CD4-positive, alpha-beta T cell treated with Interleukin-4 for 1 hour (primary cell): ENCODE measurements around the gene MED13L.

Experiments used
- DNase-seq, 2 donors: peaks; one replicate each; pipeline ENCODE4 v3.0.0-alpha.2; 2020 to 2022

MED13L gene

DNA sequence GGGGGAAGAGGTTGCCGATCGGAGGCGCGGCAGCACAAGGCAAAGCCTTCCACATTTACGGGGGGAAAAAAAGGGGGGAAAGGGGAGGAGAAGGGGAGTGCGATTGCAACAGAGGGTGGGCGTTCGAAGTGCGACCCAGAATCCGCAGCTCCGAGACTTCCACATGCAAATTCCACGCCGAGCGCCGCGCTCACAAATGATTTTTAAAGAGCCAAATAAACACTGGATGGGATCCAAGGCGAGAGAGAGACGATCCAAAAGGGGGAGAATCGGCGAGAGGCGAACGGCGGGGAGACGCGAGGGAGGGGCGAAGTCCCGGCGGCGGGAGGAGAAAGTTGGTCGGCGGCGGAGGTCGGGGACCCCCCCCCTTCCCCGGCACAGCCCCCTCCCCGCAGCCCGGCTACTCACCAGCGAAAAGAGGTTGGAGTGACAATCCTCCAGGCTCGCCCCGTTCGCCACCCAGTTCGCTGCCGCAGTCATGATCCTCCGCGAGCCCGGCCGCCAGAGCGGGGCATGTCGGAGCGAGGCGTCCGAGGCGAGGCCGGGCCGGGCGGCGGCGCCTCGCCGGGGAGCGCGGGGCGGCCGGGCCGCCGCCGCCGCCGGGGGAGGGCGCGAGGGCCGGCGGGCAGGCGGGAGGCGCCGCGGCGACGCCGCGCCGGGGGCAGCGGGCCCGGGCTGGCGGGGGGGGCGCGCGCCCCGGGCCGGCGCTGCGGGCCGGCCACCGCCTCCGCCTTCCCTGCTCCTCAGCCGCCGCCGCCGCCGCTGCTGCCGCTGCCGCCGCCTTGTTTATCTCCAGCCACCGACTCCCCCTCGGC, 634 bp downstream of the MED13L start:
- DNase-seq = peak; percentile 59 to 64

DNA sequence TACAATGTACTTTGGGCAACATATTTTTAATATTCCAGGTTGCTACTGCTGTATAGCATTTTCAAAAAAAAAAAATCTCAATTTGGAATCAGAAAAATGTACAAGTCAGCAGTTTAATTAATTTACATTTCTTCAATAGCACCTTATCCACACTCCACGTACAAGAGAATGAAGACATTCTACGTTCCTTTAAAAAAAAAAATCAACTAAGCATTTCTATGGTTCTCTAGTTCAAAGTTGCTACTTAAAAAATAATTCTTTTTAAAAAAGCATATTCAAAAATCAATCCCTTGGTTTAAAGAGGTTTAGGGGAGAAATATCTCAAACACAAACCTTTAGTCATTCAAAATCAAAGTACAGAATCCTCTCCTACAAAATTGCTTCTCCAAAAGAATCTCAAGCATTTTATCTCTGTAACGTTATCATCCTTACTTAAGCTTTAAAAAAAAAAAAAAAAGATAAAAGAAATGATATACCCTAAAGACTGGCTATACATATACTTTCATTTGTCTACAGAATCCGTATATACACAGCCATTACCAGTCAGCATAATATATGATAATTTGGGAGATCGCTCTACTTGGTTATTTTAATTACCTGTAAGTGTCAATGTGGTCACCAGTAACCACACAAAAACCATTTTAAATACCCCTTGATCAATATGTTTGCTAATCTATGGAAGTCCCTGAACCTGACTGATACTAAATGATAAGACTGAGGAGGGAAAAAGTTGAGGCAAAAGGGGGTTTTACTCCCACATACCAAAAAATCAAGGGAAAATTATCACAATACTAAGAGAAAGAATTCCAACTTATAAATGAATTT, 2.7 kb downstream of the MED13L start:
- no peak for DNase-seq

DNA sequence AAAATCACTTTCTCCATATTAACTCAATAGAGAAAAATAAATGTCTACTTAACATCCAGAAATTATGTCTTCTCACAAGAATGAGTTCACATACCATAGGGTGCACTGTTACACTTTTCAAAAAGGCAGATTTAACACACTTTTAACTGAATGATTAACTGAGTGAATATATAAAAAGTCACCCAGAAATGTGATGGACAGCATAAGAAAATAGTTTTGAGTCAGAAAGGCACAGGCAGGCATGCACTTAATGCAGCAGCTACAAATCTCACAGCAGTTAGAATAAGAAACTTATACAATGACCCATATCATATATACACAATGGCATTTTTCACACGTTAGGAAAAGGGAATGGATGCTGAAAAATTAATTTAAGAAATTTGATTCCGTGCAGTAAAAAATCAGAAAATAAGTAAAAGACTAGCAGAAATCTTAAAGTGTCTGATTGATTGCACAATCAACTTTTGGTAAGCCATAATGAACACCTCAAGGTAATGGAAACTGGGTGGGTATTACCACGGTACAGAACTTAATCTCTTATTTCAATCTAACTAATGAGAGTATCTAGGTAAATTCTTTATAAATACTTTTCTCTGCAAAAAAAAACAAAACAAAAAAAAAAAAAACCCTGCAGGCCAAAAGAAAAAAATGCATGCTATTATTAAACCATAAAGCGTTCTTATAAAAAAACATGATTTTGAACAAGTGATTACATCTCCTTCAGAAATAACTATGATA, 3.5 kb downstream of the MED13L start:
- no peak for DNase-seq

DNA sequence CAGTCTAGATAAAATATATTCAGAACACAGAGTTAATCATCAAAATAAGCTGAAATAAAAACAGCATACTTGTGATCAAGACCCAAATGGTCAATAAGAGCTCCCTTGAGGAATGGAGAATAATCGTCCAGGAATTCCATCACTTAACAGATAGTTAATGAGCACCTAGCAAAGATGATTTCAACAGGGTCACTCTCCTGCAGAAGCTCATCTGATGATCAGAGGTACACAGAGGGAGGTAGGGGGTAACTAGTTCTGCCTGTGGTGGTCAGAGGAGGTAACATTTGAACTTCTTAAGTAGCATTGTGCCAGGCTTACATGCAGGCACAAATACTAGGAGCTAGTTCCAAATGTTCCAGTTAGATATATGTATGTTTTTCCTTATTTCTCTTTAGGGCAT, 9.5 kb downstream of the MED13L start:
- DNase-seq = no peak

DNA sequence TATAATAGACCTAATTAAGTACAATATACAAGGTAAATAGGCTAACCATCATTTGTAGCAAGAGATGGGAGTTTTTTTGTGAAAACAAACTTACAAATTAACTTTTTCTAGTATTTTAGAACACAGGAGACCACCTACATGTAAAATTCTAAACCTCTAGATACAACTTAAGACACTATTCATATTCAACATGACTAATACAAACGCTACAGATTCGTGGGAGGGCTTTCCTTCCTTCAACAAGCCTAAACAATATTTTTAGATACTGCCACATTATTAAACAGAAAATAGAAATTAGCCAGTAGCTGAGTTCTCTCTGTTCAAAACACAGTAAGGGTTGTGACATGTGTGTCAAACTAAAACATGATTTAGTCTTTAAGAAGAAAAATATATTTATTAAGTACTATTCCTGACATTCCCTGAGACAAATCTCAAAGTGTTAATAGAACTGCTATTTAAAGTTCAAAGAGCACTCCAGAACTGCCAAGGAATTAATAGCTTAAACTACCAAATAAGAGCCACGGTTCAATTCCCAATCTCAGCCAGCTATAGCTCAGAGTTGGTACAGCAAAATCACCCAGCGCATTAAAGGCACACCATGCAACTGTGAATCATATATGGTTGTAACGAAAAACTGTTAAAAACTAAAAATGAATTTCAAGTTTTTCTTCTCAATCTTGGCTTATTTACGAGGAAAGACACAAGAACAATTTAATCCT, 10.7 kb downstream of the MED13L start:
- no peak for DNase-seq

DNA sequence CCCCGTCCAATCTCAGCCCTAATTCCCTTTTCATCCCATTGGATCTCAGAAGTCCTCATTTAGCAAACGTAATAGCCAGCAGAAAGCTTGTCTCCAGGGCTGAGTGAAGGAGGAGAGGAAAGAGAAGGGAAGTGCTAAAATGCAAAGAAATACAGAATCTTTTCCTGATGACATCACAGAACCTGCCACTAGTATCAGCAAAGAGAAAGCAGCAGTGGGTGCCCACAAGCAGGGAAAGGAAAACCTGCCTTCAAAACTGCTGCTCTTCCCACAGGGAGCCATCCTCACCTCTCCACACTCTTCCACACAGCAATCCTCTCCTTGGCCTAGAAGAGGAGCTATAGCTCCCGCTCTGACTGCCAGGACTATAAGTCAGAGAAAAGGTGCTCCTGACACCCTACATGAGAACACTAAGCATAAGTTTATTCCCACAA, 11.3 kb downstream of the MED13L start:
- DNase-seq = no peak

DNA sequence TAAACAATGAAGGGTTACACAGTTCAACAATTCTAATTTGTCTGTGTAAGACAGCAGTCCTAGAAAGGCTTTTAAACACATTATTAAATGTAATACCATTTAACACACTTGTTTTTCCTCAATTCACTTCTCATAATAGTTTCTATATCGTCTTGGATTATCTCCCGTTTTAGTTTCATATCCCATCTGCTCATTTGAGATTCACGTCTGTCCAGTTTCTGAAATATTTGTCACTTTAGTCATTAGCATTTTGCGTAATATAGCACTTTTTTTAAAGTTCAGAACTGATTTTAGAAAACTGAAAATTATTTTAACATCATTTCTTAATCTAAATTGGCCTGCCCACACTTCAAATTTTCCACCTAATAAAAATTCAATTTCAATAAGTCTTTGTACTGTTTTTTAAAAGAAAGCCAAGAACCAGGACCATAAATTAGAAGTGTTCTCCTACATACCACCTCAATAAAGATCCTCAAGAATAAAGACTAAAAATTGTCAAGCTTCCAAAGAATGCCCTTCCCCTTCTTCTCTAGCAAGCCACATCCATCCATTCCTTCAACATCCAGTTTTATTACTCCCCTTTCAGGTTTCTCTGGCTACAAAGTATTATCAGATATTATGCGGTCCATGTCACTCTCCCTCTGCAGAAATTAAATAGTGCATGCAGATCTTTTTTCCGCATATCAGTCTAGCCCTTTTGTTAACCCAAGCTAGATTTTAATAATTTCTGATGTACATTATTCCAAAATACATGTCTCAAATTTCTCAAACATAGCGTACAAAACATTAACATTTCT, 11.9 kb downstream of the MED13L start:
- DNase-seq = no peak

DNA sequence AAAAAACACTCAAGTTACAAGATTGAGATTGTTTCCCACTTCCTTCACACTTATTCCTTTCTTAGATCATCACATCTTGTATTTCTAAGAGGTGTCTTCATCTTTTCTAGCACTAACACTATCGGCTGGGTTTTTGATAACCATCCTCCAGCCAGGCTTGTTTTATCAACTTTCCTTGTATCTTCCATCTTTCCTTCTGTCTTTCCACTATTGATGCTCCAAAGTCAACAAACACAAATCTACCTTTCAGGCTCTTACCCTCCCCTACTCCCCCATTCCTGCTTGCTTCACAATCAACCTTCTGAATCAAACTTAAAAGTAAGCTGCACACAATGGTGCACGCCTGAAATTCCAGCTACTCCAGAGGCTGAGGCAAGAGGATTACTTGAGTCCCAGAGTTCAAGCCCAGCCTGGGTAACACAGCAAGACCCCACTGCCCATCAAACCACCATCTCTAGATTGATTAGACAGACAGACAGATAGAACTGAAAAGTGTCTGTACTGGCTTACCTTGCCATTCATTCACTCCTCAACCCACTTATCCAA, 12.9 kb downstream of the MED13L start:
- no peak for DNase-seq

DNA sequence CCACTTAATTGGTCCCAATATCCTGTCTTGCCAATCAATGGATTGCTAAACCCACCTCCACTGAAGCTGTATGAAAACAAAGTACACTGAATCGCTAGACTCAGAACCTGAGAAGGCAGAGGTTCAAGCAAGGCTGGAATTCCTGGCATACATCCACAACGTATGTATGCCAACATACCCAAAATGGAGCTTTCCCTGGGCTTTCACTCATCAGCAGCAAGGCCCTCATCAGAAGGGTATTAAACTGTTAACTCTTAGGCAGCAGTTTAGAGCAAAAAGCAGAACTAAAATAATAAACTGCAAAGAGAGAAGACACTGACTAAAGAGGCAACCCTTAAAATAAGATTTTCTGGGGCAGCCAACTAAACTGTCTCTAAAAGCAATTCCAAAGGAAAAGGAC, 13.6 kb downstream of the MED13L start:
- no peak for DNase-seq

DNA sequence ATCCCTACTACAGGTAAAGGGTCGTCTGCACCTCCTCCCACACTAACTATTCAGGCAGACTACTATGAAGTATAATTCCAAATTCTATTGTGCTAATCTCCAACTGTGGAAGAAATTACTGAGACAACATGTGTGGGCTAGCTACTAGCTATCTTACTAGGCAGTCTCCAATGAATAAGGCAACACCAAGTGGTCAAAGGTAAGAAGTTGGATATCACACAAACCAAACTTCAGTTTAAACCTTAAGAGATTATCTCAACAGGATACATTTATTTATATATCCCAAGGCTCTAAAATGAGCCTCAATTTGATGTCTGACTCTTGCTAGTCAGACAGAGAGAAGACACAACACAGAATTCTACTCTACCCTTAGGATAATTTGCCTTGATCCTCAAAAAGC, 14.1 kb downstream of the MED13L start:
- DNase-seq = no peak

DNA sequence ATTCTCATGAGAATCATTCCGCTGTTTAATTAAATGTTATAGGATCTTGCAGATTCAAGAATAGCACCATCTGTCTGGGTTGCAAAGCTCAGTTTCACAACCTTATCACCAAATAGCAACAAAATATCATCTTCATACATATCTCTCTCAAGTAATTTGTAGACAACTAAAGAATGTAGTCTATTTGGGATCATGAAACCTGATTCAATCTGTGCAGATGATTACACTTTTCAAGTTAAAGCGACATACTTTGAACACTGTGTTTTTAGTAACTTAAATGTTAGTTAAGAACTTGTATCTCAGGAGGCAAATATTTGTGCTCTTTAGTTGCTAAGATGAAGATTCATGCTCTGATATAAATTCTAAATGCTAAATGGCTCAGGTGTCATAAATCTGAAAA, 14.8 kb downstream of the MED13L start:
- no peak for DNase-seq

DNA sequence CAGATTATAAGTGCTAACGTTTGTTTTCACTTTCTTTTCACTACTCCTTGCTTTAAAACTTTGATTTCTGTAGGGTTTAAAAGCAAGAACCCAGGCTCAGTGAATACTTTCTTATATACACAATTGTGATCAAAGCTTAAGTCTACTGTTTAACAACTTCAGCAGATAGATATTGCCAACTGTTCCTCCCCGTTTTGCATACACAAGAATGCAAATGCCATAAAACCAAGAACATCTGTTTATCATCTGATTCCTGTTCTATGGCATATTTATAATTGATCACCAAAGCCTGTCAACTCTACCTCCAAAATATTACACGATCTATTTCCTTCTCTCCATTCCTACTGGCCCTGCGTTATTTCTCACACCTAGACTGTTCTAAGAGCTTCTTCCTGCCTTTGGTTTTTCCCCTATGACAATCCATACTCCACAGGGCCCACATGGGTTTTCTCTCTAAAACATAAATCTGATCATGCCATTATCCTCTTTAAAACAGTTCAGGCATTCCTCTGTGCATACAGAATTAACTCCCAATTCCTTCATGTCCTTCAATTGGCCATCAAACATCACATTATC, 15.9 kb downstream of the MED13L start:
- no peak for DNase-seq

DNA sequence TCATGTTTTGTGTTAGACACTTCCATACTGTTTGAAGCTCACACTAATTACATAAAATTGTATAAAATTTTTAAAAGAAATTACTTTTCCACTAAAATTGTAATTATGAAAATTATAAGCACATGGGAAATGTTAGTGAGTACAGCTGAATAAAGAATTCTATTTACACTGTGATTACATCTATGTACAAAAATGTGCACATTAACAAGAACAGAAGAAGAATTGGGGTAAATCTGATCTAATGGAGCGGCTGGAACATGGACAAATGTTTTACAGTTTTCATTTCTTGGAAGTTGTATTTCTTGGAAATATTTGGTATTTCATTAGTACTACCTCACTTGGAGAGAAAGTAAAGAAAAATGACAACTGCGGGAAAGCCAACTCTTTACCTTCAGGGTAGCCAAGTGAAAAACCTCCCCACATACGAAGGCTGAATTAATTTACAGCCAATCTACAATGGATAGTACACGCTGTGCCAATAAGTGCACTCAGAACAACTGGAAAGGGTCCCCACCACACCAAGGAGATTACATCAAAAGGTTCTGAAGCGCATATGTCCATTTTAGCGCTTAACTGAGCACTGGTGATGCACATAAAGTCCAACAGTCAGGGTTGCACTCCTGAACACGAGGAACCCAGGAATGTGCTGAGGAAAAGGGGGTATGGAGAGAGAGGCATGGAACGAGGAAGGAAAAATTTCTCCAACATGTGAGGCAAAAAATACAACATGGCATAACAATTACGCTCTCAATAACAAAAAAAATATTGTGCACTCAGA, 17.5 kb downstream of the MED13L start:
- DNase-seq = no peak

DNA sequence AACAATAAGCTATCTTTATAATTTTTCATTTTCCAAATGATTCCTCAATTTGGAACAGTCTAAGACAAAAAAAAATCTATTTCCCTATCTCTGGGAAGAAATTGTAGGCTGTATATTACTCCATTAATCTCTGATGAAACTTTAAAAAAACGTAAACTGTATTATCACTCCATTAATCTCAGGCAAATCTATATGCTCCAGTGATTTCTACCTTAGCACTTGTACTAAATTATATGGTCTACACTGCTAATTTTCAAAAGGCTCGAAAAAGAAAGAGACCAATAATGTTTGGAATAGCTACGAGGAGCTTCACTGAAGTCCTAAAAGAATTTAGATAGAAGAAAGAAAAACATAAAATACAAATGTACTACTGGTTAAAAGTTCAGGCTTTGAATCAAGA, 19.7 kb downstream of the MED13L start:
- DNase-seq = no peak

DNA sequence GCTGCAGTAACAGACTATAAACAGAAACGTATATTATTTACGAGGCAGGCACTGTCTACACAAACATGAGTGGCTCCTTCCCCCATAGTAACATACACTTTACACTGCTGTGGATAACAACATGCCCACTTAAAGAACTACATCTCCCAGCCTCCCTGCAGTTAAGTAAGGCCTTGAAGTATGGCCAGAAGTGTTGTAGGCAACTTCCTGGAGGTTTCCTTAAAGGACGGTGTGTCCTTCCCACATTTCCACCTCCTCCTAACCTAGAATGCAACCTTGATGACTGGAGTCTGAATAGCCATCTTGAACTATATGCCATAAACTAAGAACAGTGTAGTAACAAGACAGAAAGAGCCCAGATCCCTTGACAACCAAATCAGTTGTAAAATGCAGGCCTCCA, 20.3 kb downstream of the MED13L start:
- no peak for DNase-seq

DNA sequence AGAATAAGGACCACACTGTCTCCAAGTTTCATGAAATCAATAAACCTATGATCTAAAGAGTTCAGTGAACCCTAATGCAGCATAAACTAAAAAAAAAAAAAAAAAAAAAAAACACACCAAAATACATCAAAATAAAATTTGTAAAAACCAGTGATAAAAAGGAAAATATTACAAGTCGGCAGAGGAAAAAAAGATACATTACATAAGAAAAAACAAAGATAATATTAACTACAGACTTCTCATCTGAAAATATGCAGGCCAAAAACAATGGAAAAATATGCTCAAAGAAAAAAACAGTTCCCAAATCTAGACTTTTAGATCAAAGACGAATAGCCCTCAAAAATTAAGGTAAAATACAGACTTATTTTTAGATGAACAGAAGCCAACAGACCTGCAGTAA, 27.6 kb downstream of the MED13L start:
- DNase-seq = no peak

DNA sequence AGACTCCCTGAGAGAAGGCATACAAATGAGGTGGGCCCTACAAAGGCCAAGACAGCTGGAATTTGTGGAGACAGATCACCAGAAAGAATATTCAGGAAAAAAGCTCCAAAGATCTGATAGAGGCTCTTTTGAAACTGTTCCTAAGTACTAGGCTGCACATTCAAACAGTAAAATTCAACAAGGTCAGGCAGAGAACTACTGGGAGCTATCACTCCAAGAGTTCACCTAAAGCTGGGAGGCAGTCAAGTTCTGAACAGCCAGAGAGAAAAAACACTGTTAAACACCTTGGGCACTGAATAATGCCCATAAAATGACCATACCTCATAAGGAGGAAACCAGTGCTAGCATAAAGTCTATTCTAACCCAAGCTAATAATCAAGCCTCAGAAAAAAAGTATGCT, 28.6 kb downstream of the MED13L start:
- DNase-seq = no peak

DNA sequence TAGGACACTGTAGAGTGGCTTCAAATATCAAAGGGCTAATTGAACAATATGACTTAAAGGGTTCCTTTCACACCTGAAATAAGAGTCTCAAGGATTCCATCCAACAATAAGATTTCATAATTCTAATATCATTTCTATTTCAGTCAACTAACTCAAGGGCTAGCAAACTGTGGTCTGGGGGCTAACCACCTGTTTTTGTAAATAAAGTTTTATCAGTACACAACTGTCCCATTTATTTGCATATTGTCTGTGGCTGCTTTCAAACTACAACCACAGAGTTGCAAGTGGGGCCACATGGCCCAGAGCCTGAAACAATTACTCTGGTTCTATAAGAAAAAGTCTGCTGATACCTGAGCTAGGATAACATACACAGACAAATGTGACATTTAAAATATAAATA, 29.1 kb downstream of the MED13L start:
- DNase-seq = no peak

DNA sequence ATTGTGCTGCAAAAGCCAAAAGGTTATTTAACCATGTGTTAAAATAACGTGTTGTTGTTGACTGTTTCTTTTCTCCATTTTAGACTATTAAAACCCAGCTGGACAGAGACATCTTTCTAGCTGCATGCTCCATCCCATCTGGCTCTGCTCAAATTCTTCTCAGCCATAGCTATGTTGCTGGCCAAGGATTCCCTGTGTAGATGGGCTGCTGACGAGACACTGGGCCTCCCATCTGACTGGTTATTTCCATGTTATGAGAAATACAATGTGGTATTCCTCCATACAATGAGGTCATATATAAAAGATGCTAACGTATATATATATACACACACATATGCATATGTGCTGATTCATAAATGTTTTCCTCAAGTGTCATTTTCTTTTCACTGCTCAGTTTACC, 30.1 kb downstream of the MED13L start:
- no peak for DNase-seq

DNA sequence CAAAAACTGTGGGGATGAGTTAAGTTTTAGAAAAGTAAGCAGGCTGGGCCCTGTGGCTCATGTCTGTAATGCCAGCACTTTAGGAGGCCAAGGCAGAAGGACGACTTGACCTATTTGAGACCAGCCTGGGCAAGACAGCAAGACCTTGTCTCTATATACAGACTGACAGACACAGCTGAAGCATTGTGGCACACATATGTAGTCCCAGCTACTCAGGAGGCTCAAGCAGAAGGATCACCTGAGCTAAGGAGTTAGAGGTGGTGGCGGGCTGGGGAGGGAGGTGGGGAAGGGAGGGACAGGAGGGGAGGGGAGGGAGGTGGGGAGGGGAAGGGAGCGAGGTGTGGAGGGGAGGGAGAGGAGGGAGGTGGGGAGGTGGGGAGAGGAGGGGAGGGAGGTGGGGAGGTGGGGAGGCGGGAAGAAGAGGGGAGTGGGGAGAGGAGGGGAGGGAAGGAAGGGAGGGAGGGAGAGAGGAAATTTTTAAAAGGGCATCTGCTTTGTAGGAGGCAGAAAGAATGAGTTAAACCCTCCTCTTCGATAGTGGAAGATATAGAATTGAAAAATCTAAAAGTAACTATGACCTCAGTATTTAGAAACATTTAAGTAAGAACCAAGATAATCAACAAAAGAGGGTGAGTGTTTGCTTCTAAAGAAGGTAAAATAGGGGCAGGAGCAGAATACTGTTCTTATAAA, 30.9 kb downstream of the MED13L start:
- no peak for DNase-seq
